Neural cell (in vitro differentiated cells): ENCODE measurements around the gene OR4D1. TPM values are rescaled to one million over a fixed set of nuclear protein-coding genes. Genes with fewer than 3 reads are reported as not detected.

ENCODE experiments used
- H2AFZ ChIP-seq: fragments of 200-600, 300-800 bp; sonication (generic), shearing (Covaris generic); 2 replicates; pipeline ENCODE4 v1.6.0; 2014; ENCODE audit warnings: low read depth, mild to moderate bottlenecking, antibody characterized with exemption, low read length, moderate library complexity
- H3F3A ChIP-seq: fragments of 200-600 bp; shearing (Covaris generic); 2 replicates; pipeline ENCODE4 v1.6.1; 2016; ENCODE audit warnings: mild to moderate bottlenecking, moderate library complexity, mixed read lengths, antibody characterized with exemption, low read length; ENCODE audit not compliant: insufficient read depth, poor library complexity, severe bottlenecking
- H3K27ac ChIP-seq: fragments of 200-600, 300-800 bp; sonication (generic), shearing (Covaris generic); 2 replicates; pipeline ENCODE4 v1.5.1; 2014; ENCODE audit warnings: mild to moderate bottlenecking, low read length, moderate library complexity
- H3K27me3 ChIP-seq: fragments of 300-800, 200-600 bp; sonication (generic), shearing (Covaris generic); 2 replicates; pipeline ENCODE4 v1.6.0; 2014; ENCODE audit warnings: mild to moderate bottlenecking, low read depth, low read length, moderate library complexity; ENCODE audit not compliant: insufficient read depth
- H3K36me3 ChIP-seq: fragments of 300-800, 200-600 bp; sonication (generic), shearing (Covaris generic); 2 replicates; pipeline ENCODE4 v1.5.1; 2014; ENCODE audit warnings: mild to moderate bottlenecking, antibody characterized with exemption, low read length, moderate library complexity; ENCODE audit not compliant: insufficient read depth
- H3K4me2 ChIP-seq: fragments of 300-800, 200-600 bp; sonication (generic), shearing (Covaris generic); 2 replicates; pipeline ENCODE4 v1.6.0; 2014; ENCODE audit warnings: mild to moderate bottlenecking, low read length
- H3K4me3 ChIP-seq: fragments of 300-800, 200-600 bp; sonication (generic), shearing (Covaris generic); 2 replicates; pipeline ENCODE4 v1.5.1; 2014; ENCODE audit warnings: mild to moderate bottlenecking, low read length, moderate library complexity
- H3K79me2 ChIP-seq: fragments of 200-600 bp; shearing (Covaris generic); replicated peaks from 2 replicates; pipeline ENCODE4 v1.6.0; 2014; ENCODE audit warnings: mild to moderate bottlenecking, low read length, moderate library complexity; ENCODE audit not compliant: insufficient read depth
- H3K9ac ChIP-seq: fragments of 300-800, 200-600 bp; sonication (generic), shearing (Covaris generic); 2 replicates; pipeline ENCODE4 v1.6.1; 2016; ENCODE audit warnings: mild to moderate bottlenecking, low read length, mixed read lengths
- H3K9me2 ChIP-seq: fragments of 200-600 bp; shearing (Covaris generic); 2 replicates; pipeline ENCODE4 v1.6.1; 2016; ENCODE audit warnings: mild to moderate bottlenecking, low read length, mixed read lengths; ENCODE audit not compliant: insufficient read depth
- H3K9me3 ChIP-seq: fragments of 200-600, 300-800 bp; sonication (generic), shearing (Covaris generic); 2 replicates; pipeline ENCODE4 v1.6.1; 2016; ENCODE audit warnings: mild to moderate bottlenecking, mixed run types, low read length, moderate library complexity, mixed read lengths
- H4K20me1 ChIP-seq: fragments of 200-600 bp; shearing (Covaris generic); 2 replicates; pipeline ENCODE4 v1.6.1; 2016; ENCODE audit warnings: mild to moderate bottlenecking, mixed run types; ENCODE audit not compliant: insufficient read depth
- EP300 ChIP-seq: fragments of 450-650 bp; conservative IDR thresholded peaks from 2 replicates; pipeline ENCODE4 v1.6.1; 2014; ENCODE audit warnings: antibody characterized with exemption, mild to moderate bottlenecking, moderate library complexity; ENCODE audit not compliant: poor library complexity, severe bottlenecking
- EZH2 ChIP-seq: fragments of 200-600, 300-800 bp; shearing (Covaris generic), sonication (generic); IDR thresholded peaks from 2 replicates; pipeline ENCODE4 v1.6.1; 2014; ENCODE audit warnings: antibody characterized with exemption, low read length, borderline replicate concordance, mild to moderate bottlenecking; ENCODE audit not compliant: insufficient read depth, poor library complexity, severe bottlenecking
- MXI1 ChIP-seq: fragments of 450-650 bp; conservative IDR thresholded peaks from 2 replicates; pipeline ENCODE4 v1.6.1; 2014; ENCODE audit warnings: antibody characterized with exemption, mild to moderate bottlenecking; ENCODE audit not compliant: poor library complexity, severe bottlenecking
- POLR2AphosphoS5 ChIP-seq: IDR thresholded peaks from 2 replicates; pipeline ENCODE4 v1.6.1; 2012
- RAD21 ChIP-seq: fragments of 450-650 bp; conservative IDR thresholded peaks from 2 replicates; pipeline ENCODE4 v1.6.1; 2014; ENCODE audit warnings: antibody characterized with exemption, mild to moderate bottlenecking, moderate library complexity
- SMC3 ChIP-seq: fragments of 450-650 bp; conservative IDR thresholded peaks from 2 replicates; pipeline ENCODE4 v1.6.1; 2014; ENCODE audit warnings: antibody characterized with exemption, mild to moderate bottlenecking, moderate library complexity; ENCODE audit not compliant: poor library complexity
- TAF1 ChIP-seq: IDR thresholded peaks from 2 replicates; pipeline ENCODE4 v1.6.1; 2012; ENCODE audit warnings: low read depth
- polyA plus RNA-seq: library from polyadenylated mRNA; depleted of rRNA; stranded (reverse); fragments of >200 nt; gene quantifications from 2 replicates; pipeline ENCODE4 v1.2.3, GENCODE V29; 2014
- TF ChIP-seq, protein P1 (sequence below): fragments of 450-650 bp; IDR thresholded peaks from 2 replicates; pipeline ENCODE4 v1.5.1; 2014; ENCODE audit warnings: antibody characterized with exemption, mild to moderate bottlenecking, moderate library complexity; ENCODE audit not compliant: poor library complexity, severe bottlenecking
- TF ChIP-seq, protein P2 (sequence below): IDR thresholded peaks from 2 replicates; pipeline ENCODE4 v1.6.1; 2012; ENCODE audit warnings: borderline replicate concordance

Gene OR4D1
- polyA plus RNA-seq, 1 donor from 2014 or later: not detected

DNA sequence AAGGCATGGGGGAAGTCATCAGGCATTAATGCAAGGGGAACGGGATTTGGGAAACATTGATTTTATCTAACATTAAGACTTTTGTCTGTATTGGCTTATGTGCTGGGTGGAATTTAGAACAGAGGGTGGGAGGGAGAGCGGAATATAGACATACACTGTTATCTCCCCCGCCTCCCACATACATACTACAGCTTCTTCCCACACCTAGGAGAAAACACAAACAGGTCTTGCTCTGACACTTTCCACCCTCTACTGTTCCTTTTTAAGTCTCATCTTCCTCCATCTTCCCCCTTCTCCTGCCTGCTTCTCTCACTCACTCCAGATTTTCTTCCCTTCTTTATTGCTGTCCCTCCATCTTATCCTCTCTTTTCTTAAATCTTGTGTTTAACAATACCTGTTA, 425 bp downstream of the OR4D1 start:
- Histone ChIP-seq H3K4me3 (no peak overlapping the region), H3K27ac (no peak overlapping the region), H3K27me3 (peaks cover 31% of the 10 kb centered on the region), H4K20me1 (no peaks in the 10 kb centered on the region), H3K36me3 (no peaks in the 10 kb centered on the region), H3K9me2 (no peaks in the 10 kb centered on the region), H3K9ac (no peak overlapping the region), H2AFZ (no peak overlapping the region), H3K4me2 (no peak overlapping the region), H3K79me2 (no peaks in the 10 kb centered on the region), H3K9me3 (peaks cover 4% of the 10 kb centered on the region), H3F3A (no peaks in the 10 kb centered on the region)
- TF ChIP-seq, protein P1, sequence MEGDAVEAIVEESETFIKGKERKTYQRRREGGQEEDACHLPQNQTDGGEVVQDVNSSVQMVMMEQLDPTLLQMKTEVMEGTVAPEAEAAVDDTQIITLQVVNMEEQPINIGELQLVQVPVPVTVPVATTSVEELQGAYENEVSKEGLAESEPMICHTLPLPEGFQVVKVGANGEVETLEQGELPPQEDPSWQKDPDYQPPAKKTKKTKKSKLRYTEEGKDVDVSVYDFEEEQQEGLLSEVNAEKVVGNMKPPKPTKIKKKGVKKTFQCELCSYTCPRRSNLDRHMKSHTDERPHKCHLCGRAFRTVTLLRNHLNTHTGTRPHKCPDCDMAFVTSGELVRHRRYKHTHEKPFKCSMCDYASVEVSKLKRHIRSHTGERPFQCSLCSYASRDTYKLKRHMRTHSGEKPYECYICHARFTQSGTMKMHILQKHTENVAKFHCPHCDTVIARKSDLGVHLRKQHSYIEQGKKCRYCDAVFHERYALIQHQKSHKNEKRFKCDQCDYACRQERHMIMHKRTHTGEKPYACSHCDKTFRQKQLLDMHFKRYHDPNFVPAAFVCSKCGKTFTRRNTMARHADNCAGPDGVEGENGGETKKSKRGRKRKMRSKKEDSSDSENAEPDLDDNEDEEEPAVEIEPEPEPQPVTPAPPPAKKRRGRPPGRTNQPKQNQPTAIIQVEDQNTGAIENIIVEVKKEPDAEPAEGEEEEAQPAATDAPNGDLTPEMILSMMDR: no peak
- TF ChIP-seq EP300 (no peak), SMC3 (no peak), TAF1 (no peak), EZH2 (no peak), MXI1 (no peak), POLR2AphosphoS5 (no peak), RAD21 (no peak)
- TF ChIP-seq, protein P2, sequence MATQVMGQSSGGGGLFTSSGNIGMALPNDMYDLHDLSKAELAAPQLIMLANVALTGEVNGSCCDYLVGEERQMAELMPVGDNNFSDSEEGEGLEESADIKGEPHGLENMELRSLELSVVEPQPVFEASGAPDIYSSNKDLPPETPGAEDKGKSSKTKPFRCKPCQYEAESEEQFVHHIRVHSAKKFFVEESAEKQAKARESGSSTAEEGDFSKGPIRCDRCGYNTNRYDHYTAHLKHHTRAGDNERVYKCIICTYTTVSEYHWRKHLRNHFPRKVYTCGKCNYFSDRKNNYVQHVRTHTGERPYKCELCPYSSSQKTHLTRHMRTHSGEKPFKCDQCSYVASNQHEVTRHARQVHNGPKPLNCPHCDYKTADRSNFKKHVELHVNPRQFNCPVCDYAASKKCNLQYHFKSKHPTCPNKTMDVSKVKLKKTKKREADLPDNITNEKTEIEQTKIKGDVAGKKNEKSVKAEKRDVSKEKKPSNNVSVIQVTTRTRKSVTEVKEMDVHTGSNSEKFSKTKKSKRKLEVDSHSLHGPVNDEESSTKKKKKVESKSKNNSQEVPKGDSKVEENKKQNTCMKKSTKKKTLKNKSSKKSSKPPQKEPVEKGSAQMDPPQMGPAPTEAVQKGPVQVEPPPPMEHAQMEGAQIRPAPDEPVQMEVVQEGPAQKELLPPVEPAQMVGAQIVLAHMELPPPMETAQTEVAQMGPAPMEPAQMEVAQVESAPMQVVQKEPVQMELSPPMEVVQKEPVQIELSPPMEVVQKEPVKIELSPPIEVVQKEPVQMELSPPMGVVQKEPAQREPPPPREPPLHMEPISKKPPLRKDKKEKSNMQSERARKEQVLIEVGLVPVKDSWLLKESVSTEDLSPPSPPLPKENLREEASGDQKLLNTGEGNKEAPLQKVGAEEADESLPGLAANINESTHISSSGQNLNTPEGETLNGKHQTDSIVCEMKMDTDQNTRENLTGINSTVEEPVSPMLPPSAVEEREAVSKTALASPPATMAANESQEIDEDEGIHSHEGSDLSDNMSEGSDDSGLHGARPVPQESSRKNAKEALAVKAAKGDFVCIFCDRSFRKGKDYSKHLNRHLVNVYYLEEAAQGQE: no peak

DNA sequence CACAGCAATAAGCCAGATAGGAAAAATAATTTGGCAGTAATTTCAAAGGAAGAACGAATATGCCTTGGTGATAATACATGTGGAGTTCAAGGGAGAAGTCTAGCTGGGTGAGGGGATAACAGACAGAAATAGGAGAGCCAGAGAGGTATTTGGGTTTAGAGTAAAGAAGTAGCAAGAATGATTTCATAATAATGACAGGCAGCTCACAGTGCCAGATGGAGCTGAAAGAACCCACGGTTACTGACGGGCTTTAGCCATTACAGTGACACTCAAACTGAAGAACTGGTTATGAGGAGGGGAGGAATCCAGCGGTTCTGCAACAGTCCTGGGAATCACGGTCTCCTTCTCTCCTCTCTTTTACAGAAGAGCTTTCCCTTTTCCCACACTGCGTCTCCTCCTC, 2.2 kb downstream of the OR4D1 start:
- no peaks in the 10 kb centered on the region for H3K9me2 ChIP-seq
- no peak overlapping the region for H2AFZ ChIP-seq
- no peaks in the 10 kb centered on the region for H3K36me3 ChIP-seq
- no peaks in the 10 kb centered on the region for H3F3A ChIP-seq
- H3K9ac ChIP-seq: no peak overlapping the region
- peaks cover 42% of the 10 kb centered on the region for H3K27me3 ChIP-seq
- TF ChIP-seq EZH2 (no peak), MXI1 (no peak), POLR2AphosphoS5 (no peak), EP300 (no peak), SMC3 (no peak), RAD21 (no peak), TAF1 (no peak)
- TF ChIP-seq, protein P2: no peak
- TF ChIP-seq, protein P1: no peak
- H3K9me3 ChIP-seq: peaks cover 4% of the 10 kb centered on the region
- no peaks in the 10 kb centered on the region for H4K20me1 ChIP-seq
- no peaks in the 10 kb centered on the region for H3K79me2 ChIP-seq
- no peak overlapping the region for H3K27ac ChIP-seq
- H3K4me2 ChIP-seq: no peak overlapping the region
- no peak overlapping the region for H3K4me3 ChIP-seq
